HG03039 (cell line): Measurements from ENCODE around the gene BBIP1.

Experiments used
- ATAC-seq: cut with Tn5 transposase; IDR thresholded peaks from one replicate; pipeline ENCODE4 v1.9.1; 2021; ENCODE audit warnings: mild to moderate bottlenecking, moderate library complexity; ENCODE audit not compliant: unreplicated experiment

BBIP1 gene

GRCh38 chr10:110864662-110865140 is 54.3 kb downstream of the BBIP1 start:
- ATAC-seq, result peak; percentile 51

GRCh38 chr10:110863956-110864355 is 55.0 kb downstream of the BBIP1 start:
- ATAC-seq, result no peak

DNA sequence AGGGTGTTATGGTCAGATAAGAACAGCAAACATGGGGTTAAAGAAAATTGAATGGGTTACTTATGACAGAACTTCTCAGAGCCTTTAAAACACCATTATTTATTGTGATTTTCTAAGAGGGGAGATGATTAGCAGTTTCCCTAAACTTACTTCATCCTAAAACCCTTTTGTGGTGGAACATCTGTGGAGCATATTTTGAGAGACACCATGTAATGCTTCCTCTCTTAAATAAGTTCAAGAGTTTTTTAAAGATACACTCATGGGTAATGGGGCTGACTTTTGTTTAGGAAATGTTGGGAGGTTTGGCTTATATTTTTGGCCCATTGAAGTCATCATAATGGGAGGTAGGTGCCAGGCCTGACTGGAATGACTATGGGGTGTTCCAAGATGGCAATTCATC is 55.6 kb downstream of the BBIP1 start:
- ATAC-seq, result no peak

DNA sequence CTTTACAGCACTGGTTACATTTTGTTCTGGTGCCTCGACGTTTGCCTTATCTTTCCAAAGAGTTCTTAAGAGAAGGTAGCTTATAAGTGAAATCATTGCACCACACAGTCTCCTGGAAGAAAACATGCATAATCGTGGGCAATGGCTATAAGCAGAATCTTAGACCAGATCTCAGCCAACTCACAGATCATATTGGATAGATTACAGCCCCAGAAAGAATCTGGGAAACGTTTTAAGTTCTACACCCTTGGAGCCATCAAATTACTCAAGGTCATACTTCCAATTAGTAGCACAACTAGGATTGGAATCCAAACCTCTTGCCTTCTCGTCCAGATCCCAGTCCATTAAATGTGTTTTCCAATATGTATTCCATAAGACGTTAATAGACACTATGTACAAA is 56.0 kb downstream of the BBIP1 start:
- no peak for ATAC-seq

GRCh38 chr10:110861930-110862649 is 56.9 kb downstream of the BBIP1 start:
- ATAC-seq, result no peak

DNA sequence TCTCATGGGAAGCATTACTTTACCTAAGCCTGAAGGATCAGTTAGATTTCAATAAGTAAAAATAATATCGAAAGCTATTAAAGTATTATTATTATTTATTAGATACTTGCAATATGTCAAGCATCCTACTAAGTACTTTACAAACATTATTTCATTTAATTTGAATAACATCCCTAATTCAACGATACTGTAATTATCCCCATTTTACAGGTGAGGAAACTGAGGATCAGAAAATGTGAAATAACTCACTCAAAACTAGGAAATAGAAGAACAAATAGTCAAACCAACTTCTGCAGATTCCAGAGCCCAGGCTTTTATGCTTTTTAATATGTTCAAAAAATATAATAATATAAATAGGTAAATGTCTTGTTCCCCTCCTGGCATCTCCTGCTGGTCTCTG is 57.5 kb downstream of the BBIP1 start:
- ATAC-seq, result no peak

- ATAC-seq, result peak; percentile 43
Observed at GRCh38 chr10:110860576-110861241, 58.3 kb downstream of the BBIP1 start.

DNA sequence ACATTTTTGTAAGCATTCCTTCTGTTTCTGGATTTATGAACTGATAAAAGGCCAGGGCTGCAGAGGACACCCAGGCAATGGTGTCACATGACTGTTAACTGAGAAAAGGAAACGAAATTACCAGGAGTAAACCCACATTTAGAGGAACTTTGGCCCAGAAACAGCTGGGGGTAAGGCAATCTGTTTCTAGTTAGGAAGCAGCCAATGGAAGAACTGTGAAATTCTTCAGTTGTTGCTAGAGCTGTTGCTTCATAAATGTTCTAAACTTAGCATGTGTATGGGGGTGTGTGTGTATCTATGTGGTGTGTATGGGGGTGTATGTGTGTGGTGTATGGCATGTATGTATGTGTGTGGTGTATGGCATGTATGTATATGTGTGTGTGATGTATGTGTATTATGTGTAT is 59.0 kb downstream of the BBIP1 start:
- no peak for ATAC-seq

GRCh38 chr10:110859206-110859972 is 59.6 kb downstream of the BBIP1 start:
- ATAC-seq, result no peak

- no peak for ATAC-seq
Observed at GRCh38 chr10:110858297-110858934, 60.6 kb downstream of the BBIP1 start.

DNA sequence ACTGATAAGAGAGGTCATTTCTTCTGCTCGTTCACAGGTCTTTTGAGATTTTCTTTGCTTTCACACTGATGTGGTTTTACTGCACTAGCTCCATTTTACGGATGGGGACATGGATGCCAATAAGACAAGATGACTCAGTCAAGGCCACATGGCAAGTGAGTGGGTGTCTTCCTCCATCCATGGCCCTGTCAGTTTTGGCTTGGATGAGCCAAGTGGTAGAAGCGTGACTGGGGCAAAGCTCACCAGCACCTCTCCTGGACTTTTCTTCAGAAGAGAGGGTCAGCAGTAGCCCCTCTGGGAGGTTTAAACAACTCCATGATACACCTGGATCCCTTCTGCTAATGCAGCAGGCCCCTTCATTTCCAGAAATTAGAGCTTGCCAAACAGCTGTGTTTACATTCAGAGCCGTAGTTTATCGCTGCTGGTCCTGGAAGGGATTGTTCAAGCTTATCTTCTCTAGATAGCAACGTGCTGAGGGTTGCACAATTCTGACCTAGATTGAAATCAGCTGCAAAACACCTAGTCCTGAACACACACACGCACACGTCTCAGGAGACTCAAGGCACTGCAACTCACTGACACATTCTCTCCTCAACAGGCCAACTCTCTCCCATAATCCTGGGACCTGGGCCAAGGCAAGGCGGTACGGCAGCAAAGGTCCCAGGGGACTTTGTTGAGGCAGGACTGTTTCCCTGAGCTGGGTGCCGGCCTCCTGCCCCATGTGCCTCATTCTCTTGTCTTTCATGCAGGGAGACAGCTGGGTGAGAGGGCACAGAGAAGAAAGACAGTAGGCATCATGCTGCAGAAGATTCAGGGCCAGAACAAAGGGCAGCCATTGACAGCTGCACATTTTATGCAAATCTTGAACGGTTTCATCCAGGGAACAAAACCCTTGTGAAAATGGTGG is 61.5 kb downstream of the BBIP1 start:
- no peak for ATAC-seq

GRCh38 chr10:110853921-110854605 is 64.9 kb downstream of the BBIP1 start:
- no peak for ATAC-seq

DNA sequence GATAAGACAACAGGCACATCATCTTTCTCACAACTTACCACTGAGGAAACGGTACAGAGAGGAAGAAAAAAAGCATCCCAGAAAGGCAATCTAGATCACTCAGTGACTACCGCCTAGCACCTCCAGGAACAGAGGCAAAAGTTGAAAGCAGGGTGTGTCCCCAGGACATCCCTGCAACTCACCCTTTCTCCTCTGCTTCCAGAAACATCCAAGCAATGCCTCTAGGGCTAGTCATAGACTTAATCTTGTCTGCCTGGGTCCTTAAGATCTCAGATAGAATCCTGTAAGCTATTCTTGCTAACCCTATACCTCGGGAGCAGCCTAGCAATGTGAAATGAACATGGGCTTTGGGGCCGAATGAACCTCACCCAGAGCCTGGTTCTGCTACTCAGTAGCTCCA is 66.0 kb downstream of the BBIP1 start:
- no peak for ATAC-seq

DNA sequence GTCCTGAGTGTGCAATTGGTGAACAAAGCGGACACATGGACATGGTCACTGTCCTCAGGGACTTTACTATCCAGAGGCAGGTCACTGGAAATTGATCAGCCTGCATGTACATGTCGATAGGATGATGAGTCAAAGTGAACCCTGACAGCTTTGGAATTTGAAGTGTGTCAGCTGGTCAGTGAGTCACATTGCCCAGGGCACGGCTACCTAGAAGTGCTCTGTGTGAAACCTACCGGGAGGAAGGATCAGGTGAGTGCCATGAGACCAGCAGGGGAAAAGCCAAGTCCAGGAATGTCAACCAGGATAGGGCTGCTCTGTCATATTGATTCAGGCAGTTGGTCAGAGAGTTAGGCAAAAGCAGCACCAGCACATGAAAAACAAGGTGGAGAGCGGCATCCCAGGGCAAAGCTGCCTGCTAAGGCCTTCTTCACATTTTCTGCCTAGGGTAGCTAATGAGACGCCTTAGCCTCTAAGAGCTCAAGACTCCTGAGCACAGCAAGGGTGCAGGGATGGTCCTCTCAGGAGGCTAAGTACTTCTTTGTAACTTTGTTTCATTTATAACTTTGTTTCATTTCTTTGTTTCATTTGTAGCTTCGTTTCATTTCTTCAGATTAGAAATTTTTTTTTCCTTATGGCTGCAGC is 66.6 kb downstream of the BBIP1 start:
- no peak for ATAC-seq

DNA sequence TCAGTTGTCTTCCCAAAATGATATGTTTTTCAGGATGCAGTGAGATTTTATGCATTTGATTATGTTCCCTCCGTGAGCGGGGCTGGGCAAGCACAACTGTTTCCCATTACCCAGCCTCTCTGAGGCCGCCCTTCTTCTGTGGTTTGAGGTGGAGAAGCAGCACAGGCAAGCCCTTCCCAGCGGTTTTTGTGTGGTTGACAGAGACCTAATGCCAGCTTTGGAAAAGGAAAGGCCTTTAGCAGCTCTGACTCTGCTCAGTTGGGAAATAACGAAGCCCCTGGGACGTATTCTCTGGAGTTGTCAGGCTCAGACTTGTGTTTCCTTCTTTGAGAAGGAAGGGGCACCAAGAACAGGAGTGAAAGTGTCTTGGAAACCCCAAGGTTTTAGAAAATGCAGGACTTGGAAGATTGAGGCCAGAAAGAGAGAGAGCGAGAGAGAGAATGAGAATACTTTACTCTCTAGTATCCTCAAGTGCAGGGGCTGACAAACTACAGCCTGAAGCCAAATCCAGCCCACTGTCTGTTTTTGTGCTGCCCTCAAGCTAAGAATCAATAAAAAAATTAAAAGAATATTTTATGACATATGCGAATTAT is 67.9 kb downstream of the BBIP1 start:
- ATAC-seq, result no peak

DNA sequence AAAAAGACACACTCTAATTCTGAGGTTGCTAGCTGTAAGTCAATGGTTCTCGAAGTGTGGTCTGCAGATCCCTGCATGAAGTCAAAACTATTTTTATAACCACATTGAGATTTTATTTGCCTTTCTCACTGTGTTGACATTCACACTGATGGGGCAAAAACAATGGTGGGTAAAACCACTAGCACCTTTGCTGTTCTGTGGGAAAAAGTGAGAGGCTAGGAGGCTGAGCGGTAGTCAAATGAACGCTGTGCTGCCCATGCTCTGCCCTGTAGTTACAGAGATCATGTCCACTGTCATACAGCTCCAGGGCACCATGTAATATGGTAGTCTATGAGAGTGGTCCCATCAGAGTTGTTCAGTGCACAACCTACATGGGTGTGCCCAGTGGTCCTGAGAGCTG is 68.9 kb downstream of the BBIP1 start:
- no peak for ATAC-seq
